Thoracic aorta (tissue), 2 donors: ENCODE results near the gene TMCO4. TPM values are rescaled to one million over a fixed set of nuclear protein-coding genes. Genes with fewer than 3 reads are reported as not detected.

Experiments used
- ATAC-seq: fragments of 150-250 bp; one replicate; pipeline ENCODE4 v1.8.0; 2017; ENCODE audit warnings: low read depth; ENCODE audit not compliant: insufficient number of reproducible peaks, low FRiP score
- DNase-seq: peaks from one replicate; pipeline ENCODE4 v3.0.0-alpha.2; 2020; ENCODE audit warnings: low spot score
- H3K27ac ChIP-seq, 2 donors: fragments of 200-600 bp; sonication (generic); 1 replicate in 1 of 2; 2 replicates in 1 of 2; pipeline ENCODE4 v1.5.1; 2016; ENCODE audit warnings: mild to moderate bottlenecking in 2 of 2, moderate library complexity in 2 of 2
- H3K27me3 ChIP-seq: fragments of 200-600 bp; sonication (generic); replicated peaks from 2 replicates; pipeline ENCODE4 v1.6.0; 2016; ENCODE audit warnings: mild to moderate bottlenecking; ENCODE audit not compliant: insufficient read depth
- H3K36me3 ChIP-seq: fragments of 200-600 bp; sonication (generic); one replicate; pipeline ENCODE4 v1.5.1; 2016
- H3K4me1 ChIP-seq, 2 donors: fragments of 200-600 bp; sonication (generic); 1 replicate in 1 of 2; 2 replicates in 1 of 2; pipeline versions ENCODE4 v1.5.1 to v1.6.0; 2016; ENCODE audit warnings: low read depth in 2 of 2, mild to moderate bottlenecking in 1 of 2; ENCODE audit not compliant: control insufficient read depth in 1 of 2
- H3K4me3 ChIP-seq: fragments of 200-600 bp; sonication (generic); 2 replicates; pipeline ENCODE4 v1.5.1; 2016; ENCODE audit warnings: mild to moderate bottlenecking
- H3K9me3 ChIP-seq: fragments of 200-600 bp; sonication (generic); 2 replicates; pipeline ENCODE4 v1.5.1; 2016
- total RNA-seq, 2 donors: library from RNA; depleted of rRNA; stranded (reverse); fragments of >200 nt; gene quantifications; one replicate each; pipeline versions ENCODE4 v1.1.0 to v1.2.3, GENCODE V29; 2016
- TF ChIP-seq, protein P1 (sequence below): fragments of 200-600 bp; sonication (generic); IDR thresholded peaks from one replicate; pipeline ENCODE4 v1.5.1; 2019; ENCODE audit warnings: antibody characterized with exemption

TMCO4 gene
- total RNA-seq, 2 donors from 2014 or later, result 33.2 to 33.4 TPM

DNA sequence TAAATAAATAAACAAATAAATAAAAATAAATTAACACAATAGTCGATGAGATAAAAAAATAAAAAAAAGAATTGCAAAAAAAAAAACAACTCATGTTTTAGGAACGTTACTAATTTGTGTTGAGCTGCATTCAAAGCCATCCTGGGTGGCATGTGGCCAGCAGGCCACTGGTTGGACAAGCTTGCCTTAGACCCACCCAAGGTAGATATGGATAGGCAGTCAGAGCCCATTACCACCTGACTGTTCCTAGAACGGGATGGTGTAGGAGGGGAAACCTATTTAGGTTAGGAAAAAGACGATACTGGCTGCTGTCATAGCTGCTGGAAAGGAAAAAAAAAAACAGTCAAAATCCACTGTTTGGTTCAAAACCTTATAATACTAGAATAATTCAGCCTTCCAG lies 94.3 kb downstream of the TMCO4 start:
- H3K9me3 ChIP-seq, result no peaks in the 10 kb centered on the region
- no peak for DNase-seq
- H3K27me3 ChIP-seq, result no peaks in the 10 kb centered on the region

DNA sequence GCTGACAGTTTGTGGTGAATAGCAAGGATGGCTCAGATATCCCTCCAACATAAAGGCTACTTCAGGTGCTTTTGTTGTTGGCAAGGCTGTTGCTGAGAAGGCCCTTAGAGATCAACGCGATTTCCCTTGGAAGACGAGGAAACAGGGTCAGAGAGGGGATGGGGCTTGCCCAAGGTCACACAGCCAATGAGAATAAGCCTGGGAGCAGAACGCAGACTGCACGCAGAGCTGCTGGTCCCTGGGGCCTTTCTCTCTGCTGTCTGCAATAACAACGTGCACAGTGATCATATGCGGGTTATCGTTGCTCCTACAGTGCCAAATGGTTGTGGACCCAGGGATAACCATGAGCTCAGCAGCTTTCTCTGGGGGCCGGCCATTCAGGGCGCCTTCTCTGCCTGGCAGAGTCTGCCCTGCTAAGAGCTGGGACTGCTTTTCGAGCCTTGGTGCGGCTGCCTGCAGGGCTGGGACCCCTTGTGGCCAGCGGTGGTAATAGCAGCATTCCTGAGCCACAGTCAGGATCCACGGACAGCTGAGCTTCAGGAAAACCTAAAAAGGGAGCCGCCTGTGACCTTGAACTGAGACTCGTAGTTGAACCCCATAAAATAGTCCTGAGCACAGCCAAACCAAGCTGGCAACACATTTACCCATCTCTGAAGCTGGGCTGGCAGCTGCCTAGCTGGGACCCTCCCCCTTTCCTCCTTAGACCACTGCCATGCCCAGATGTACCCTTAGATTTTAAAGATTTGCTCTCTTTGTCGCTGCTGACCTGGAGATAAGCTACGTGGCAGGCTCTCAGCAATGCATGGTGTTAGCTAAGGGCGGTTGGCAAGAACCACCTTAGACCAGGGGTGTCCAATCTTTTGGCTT lies 95.2 kb downstream of the TMCO4 start:
- peaks cover 3 to 10% of the 10 kb centered on the region in 2 donors for H3K4me1 ChIP-seq
- TF ChIP-seq, protein P1, sequence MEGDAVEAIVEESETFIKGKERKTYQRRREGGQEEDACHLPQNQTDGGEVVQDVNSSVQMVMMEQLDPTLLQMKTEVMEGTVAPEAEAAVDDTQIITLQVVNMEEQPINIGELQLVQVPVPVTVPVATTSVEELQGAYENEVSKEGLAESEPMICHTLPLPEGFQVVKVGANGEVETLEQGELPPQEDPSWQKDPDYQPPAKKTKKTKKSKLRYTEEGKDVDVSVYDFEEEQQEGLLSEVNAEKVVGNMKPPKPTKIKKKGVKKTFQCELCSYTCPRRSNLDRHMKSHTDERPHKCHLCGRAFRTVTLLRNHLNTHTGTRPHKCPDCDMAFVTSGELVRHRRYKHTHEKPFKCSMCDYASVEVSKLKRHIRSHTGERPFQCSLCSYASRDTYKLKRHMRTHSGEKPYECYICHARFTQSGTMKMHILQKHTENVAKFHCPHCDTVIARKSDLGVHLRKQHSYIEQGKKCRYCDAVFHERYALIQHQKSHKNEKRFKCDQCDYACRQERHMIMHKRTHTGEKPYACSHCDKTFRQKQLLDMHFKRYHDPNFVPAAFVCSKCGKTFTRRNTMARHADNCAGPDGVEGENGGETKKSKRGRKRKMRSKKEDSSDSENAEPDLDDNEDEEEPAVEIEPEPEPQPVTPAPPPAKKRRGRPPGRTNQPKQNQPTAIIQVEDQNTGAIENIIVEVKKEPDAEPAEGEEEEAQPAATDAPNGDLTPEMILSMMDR, result peak; percentile 94
- peaks cover 13% of the 10 kb centered on the region for H3K36me3 ChIP-seq
- DNase-seq, result peak; percentile 10
- no peak overlapping the region for H3K27ac ChIP-seq
- H3K27me3 ChIP-seq, result no peaks in the 10 kb centered on the region
- no peak overlapping the region for H3K4me3 ChIP-seq
- no peaks in the 10 kb centered on the region for H3K9me3 ChIP-seq
- peak; percentile 55 for ATAC-seq

More for the DNA sequence above, 94.3 kb downstream of the TMCO4 start:
- no peak for ATAC-seq
- H3K4me3 ChIP-seq, result no peak overlapping the region
- H3K36me3 ChIP-seq, result peaks cover 4% of the 10 kb centered on the region
- peaks cover 3 to 10% of the 10 kb centered on the region in 2 donors for H3K4me1 ChIP-seq
- TF ChIP-seq, protein P1, result no peak
- H3K27ac ChIP-seq, result no peak overlapping the region

DNA sequence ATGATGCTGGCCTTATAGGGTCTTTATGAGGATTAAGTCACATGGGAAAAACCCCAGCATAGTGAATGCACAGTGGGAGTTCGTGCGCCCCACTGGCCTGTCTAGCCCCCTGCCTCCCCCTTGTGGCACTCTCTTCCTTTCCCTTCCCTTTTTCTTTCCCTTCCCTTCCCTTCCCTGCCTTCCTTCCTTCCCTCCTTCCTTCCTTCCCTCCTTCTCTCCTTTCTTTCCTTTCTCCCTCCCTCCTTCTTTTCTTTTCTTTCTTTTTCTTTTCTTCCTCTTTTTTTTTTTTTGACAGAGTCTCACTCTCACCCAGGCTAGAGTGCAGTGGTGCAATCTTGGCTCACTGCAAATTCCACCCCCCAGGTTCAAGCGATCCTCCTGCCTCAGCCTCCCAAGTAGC lies 96.4 kb downstream of the TMCO4 start:
- Histone ChIP-seq H3K9me3 (no peaks in the 10 kb centered on the region), H3K4me3 (no peak overlapping the region), H3K27me3 (no peaks in the 10 kb centered on the region), H3K36me3 (peaks cover 13% of the 10 kb centered on the region), H3K4me1 (peaks cover 3 to 10% of the 10 kb centered on the region in 2 donors), H3K27ac (no peak overlapping the region)
- TF ChIP-seq, protein P1, result no peak
- DNase-seq (no peak), ATAC-seq (no peak)

DNA sequence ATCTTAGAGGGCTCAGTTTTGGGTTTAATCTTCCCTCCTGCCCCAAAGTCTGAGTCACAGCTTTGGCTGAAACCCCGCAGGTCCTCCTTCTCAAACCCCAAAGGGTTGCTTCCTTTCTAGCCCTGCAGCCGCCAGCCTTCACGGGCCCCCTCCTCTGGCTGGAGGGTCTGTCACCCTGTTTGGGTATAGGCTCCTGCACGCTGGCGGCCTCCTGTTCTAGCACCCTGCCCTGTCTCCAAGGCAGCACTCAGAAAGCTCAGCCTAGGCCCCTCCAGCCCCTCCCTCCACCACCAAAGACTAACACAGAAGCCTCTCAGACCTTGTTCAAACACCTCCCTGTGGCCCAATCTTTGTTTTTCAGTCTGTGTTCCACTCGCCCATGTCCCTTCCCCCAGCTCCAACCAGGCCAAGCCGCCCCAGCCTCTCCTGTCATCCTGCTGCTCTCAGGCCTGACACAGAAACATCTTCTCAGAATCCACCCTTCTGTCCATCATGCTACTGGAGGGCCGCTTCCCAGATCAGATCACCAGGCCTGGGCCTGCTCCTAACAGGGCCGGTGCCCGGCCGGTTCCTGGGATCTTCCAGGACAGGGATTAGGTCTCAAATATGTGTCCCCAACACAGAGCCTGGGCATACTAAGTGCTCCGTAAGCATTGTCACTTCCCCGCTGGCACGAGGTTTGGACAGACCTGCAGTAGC lies 99.5 kb downstream of the TMCO4 start:
- Histone ChIP-seq H3K27ac (no peak overlapping the region), H3K4me3 (no peak overlapping the region), H3K36me3 (peaks cover 18% of the 10 kb centered on the region), H3K9me3 (no peaks in the 10 kb centered on the region), H3K27me3 (no peaks in the 10 kb centered on the region), H3K4me1 (peaks cover 3 to 10% of the 10 kb centered on the region in 2 donors)
- ATAC-seq (no peak), DNase-seq (no peak)
- TF ChIP-seq, protein P1, result no peak

DNA sequence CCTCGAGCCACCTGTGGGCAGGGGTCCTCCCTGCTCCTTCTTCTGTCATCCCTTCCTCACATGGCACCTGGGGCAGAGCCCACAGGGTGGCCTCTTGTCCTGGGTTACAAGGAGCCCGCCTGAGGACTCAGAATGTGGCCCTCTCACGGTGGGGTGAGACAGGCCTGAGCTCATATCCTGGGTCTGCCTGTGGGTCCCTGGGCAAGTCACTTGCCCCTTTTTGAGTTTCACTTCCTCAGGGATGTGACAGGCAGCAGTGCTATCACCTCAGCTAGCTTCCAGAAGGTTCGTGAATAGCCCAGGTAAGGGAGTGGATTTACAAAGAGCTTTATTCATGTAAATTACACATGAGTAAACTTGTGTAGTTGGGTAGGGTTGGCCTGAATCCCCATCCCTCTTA lies 101.5 kb downstream of the TMCO4 start:
- Histone ChIP-seq H3K36me3 (peaks cover 22% of the 10 kb centered on the region), H3K4me1 (no peaks in the 10 kb centered on the region), H3K4me3 (no peak overlapping the region), H3K9me3 (no peaks in the 10 kb centered on the region), H3K27ac (no peak overlapping the region), H3K27me3 (no peaks in the 10 kb centered on the region)
- TF ChIP-seq, protein P1, result no peak
- no peak for DNase-seq
- ATAC-seq, result no peak
